Activated CD4-positive, alpha-beta T cell treated with anti-CD3 and anti-CD28 coated beads, Interleukin-2, Interleukin-6, amounts not matched to agents 100 ng/mL and 50 ng/mL, durations not matched to agents 16 hours and 8 hours (primary cell): ENCODE measurements around the gene CPNE9.

Experiments used
- DNase-seq: peaks from one replicate; pipeline ENCODE4 v3.0.0-alpha.2; 2020

CPNE9 gene

DNA sequence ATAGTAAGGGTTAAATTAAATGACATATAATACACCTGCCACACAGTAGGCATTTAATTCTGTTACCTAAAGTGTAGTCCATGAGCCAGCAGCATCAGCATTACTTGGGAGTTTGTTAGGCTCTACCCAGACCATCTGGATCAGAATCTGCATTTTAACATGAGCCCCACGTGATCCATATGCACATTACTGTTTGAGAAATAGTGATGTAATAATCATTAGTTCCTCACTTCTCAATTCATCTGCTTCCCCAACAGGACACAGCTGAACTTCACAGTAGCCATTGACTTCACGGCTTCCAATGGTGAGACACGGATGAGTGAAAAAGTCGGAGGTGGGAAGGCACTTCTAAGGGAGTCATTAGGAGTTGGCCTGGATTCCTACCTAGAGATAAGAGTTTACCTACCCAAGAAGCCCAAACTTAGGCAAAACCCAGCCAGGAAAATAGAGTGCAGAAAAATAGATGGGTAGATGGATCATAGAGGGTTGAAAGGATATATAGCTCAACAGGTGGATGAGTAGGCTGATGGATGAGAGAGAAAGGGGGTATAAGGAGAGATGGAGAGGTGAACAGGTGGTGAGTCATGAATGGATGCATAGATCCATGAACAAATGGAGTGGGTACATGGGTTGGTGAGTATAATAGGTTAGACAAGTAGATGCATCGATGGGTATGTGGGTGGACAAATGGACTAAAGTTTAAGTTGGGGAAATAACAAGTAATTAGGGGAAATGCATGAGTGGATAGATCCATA is 13.3 kb downstream of the CPNE9 start:
- DNase-seq: no peak

DNA sequence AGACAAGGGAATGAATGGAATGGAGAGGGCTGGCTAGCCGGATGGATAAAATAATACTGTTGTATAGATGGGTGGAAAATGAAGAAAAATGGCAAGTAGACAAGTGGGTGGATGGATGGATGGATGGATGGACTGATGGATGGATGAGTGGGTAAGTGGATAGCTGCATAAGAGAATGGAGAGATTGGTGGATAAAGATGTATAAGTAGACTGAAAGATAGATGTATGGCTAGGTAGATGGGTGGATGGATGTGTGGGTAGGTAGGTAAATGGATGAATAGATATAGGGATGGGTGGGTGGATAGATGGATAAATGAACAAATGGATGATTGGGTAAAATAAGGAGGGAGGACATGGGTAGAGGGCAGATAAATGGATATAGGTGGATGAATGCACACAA is 13.9 kb downstream of the CPNE9 start:
- DNase-seq: no peak

- DNase-seq: no peak
Observed at GRCh38 chr3:9718118-9718517, 14.5 kb downstream of the CPNE9 start.

GRCh38 chr3:9721015-9721699 is 17.5 kb downstream of the CPNE9 start:
- DNase-seq: no peak

- DNase-seq: no peak
Observed at GRCh38 chr3:9721700-9722060, 18.0 kb downstream of the CPNE9 start.

GRCh38 chr3:9725775-9726515 is 22.3 kb downstream of the CPNE9 start:
- no peak for DNase-seq

GRCh38 chr3:9727041-9727595 is 23.5 kb downstream of the CPNE9 start:
- DNase-seq: peak; percentile 61

DNA sequence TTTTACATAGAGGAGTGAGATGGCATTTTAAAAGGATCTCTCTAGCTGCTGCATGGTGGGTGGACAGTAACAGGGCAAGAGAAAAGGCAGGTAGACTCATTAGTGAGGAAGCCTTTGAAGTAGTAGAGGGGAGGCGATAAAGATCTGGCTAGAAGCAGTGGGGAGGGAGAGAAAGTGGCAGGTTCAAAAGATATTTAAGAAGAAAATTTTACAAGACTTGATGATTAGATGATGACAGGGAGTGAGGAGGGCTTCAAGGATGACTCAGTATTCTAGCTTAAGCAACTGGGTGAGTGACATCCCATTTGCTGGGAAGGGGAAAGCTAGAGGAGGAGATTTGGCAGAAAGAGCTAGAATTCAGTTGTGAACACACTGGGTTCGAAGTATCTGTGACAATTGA is 24.1 kb downstream of the CPNE9 start:
- DNase-seq: no peak

- DNase-seq: no peak
Observed at GRCh38 chr3:9729419-9729818, 25.8 kb downstream of the CPNE9 start.

DNA sequence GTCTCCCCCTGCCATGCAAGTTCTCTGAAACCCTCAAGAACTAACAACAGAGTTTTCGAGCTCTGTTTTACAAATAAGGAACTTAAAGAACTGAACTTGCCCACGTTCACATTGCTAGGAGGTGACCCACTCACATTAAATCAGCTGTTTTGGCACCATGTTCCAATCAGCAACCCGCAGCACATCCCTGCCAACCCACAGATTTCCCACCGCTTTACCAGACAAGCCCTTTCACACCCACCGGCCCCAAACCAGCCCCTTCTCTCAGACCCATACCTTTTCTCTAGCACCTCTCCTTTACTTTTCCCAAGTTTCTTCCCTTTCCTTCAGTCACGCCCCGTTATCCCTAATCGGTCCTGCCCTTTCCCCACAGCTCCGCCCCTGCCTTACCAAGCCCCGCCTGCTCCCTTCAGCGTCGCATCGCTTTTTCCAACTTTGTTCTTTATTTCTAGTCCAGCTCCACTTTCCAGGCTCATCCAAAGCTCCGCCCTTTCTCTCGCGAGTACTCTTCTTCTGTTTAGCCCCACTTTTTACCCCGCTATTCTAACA is 27.1 kb downstream of the CPNE9 start:
- no peak for DNase-seq

- peak; percentile 100 for DNase-seq
Observed at GRCh38 chr3:9731206-9732079, 27.8 kb downstream of the CPNE9 start, which contains the start of gene BRPF1. Gene BRPF1, plus strand, starts transcription at chr3:9731735. Its CDS starts 2,406 bp downstream, at chr3:9734141.

DNA sequence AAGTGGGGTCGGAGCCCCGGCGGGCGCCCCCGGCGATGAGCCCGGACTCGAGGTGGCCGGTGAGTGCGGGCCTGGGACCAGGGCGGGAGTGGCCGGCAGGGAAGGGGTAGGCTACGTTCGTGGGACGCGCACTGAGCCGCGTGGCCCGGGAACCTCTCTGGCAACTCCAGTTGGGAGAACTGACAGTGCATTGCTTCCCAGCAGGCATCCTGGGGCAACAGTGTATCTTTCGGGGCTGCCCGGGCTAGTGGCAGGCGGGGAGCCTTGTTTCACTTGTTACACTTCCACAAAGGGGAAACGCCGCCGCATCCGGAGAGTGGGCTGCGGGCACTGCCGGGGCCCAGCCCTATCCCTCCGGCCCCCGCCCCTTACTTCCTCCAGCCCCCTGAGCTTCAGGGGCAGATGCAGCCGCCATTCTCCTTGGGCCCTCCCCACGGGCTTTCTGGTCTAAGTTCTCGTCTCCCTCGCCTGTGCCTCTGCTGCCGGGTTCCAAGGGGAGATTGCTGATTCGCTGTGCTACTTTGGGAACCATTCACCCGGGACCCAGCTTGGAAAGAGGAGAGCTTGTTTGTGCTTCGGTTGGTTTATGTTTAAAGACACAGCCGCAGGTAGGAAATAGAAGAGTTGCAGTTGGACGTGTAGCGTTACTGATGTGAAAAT is 28.6 kb downstream of the CPNE9 start:
- peak; percentile 44 for DNase-seq

GRCh38 chr3:9732740-9733115 is 29.1 kb downstream of the CPNE9 start:
- DNase-seq: no peak

GRCh38 chr3:9736831-9737230 is 33.2 kb downstream of the CPNE9 start:
- DNase-seq: no peak

DNA sequence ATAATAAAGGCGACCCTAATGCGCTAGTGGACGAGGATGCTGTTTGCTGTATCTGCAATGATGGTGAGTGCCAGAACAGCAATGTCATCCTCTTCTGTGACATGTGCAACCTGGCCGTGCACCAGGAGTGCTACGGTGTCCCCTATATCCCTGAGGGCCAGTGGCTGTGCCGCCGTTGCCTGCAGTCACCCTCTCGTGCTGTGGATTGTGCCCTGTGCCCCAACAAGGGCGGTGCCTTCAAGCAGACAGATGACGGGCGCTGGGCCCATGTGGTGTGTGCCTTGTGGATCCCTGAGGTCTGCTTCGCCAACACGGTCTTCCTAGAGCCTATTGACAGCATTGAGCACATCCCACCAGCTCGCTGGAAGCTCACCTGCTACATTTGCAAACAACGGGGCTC is 35.5 kb downstream of the CPNE9 start:
- DNase-seq: no peak

GRCh38 chr3:9742560-9742959 is 38.9 kb downstream of the CPNE9 start:
- no peak for DNase-seq

DNA sequence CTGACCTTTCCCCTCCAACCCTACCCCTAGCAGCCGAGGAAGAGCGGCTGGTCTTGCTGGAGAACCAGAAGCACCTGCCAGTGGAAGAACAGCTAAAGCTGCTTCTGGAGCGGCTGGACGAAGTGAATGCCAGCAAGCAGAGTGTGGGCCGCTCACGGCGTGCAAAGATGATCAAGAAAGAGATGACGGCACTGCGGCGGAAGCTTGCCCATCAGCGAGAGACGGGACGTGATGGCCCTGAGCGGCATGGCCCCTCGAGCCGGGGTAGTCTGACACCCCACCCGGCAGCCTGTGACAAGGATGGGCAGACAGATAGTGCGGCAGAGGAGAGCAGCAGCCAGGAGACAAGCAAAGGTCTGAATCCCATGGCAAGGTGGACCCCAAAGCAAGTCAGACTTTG is 39.9 kb downstream of the CPNE9 start:
- no peak for DNase-seq

- DNase-seq: no peak
Observed at GRCh38 chr3:9744162-9744561, 40.5 kb downstream of the CPNE9 start.

DNA sequence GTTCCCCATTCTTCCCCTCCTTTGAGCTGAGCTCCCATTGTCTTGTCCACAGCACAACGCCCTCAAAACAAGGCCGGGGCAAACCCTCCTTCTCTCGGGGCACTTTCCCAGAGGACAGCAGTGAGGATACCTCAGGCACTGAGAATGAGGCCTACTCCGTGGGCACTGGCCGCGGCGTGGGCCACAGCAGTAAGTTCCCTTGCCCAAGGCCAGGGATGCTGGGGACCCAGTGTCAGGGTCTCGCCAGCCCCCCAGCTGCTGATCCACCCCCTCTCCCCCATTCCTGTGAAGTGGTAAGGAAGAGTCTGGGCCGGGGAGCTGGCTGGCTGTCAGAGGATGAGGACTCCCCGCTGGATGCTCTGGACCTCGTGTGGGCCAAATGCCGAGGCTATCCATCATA is 41.9 kb downstream of the CPNE9 start:
- no peak for DNase-seq

DNA sequence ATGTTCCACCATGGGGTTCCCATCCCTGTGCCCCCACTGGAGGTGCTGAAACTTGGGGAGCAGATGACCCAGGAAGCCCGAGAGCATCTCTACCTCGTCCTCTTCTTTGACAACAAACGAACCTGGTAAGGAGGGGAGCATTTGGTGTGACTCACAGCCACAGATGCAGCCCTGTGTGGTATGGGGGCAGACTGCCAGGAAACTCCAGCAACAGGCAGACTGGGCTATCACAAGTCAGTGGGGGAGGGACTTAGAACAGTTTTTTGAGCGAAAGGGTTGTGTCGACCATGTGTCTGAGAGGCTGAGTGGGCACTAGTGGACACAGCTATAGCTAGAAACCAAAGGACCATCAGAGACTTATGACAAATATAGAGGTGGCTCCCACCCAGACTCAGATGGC is 42.7 kb downstream of the CPNE9 start:
- DNase-seq: no peak

DNA sequence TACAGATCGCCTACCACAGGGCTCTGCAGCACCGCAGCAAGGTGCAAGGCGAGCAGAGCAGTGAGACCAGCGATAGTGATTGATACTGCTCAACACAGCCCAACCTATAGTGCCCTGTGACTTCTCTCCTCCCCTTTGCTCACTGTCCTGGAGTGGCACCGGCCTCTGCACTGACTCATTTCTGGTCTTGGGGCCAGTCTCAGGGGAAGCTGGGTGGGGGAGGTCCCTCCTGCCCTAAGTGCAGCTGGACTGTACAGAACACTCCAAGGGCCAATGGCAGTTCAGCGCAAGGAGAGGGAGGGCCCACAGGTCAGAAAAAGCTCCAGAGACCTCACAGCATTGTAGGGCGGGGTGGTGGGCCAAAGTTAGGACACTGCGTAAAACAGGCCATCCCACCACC is 43.6 kb downstream of the CPNE9 start:
- no peak for DNase-seq

DNA sequence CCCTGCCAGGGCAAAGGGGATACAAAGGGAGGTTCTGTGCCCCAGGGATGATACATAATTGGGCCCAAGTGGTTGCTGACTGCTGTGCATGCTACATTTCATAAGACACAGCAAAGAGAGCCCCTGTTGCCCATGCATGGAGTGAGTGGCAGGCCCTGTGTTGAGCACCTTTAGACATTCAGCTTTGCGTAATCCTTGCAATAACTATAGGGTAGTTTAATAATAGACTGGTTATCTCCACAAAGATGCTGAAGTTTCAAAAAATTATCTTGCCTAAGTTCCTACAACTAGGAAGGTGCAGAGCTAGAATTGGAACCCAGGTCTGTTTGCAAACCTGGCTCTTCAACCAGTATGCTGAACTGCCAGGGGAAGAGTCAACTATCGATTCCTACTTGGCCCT is 44.4 kb downstream of the CPNE9 start:
- no peak for DNase-seq
